PC-9 (cell line): ENCODE measurements around the gene ADARB2. TPM values are rescaled to one million over a fixed set of nuclear protein-coding genes. Genes with fewer than 3 reads are reported as not detected.

Experiments
- BruUV-seq: library from RNA; stranded (reverse); fragments of 400-500 nt; replicated peaks from 2 replicates; lab custom pipeline; 2021; lab: Mats Ljungman, UMichigan
- CTCF ChIA-PET: fragments of 300-600 bp; sonication (Branson Sonifier 250); formaldehyde crosslinking; loops from one replicate; lab custom pipeline; 2022; ENCODE audit warnings: antibody characterized with exemption; lab: Charles Lee
- POLR2A ChIA-PET: fragments of 300-600 bp; sonication (Branson Sonifier 250); formaldehyde crosslinking; loops from one replicate; lab custom pipeline; 2022; ENCODE audit warnings: antibody characterized with exemption; ENCODE audit not compliant: unreplicated experiment; lab: Charles Lee
- DNase-seq, 2 experiments: peaks; one replicate each; pipeline versions ENCODE4 v3.0.0 to v3.0.0-alpha.2; 2015 to 2022; ENCODE audit warnings: mixed read lengths in 1 of 2
- H2AFZ ChIP-seq: fragments of 200-600 bp; sonication (generic); 2 replicates; pipeline ENCODE4 v1.8.1; 2017; ENCODE audit warnings: antibody characterized with exemption
- H3F3A ChIP-seq: fragments of 200-600 bp; sonication (generic); 2 replicates; pipeline ENCODE4 v1.8.1; 2017; ENCODE audit warnings: antibody characterized with exemption, mild to moderate bottlenecking, low read depth; ENCODE audit not compliant: insufficient read depth
- H3K27ac ChIP-seq: fragments of 200-600 bp; sonication (generic); 2 replicates; pipeline ENCODE4 v1.6.1; 2016; ENCODE audit warnings: mixed run types
- H3K27me3 ChIP-seq: fragments of 200-600 bp; sonication (generic); 2 replicates; pipeline ENCODE4 v1.6.1; 2016; ENCODE audit warnings: low read depth, mixed run types; ENCODE audit not compliant: insufficient read depth
- H3K36me3 ChIP-seq: fragments of 200-600 bp; sonication (generic); 2 replicates; pipeline ENCODE4 v1.6.1; 2016; ENCODE audit warnings: low read depth, mixed run types
- H3K4me1 ChIP-seq: fragments of 200-600 bp; sonication (generic); replicated peaks from 2 replicates; pipeline ENCODE4 v1.6.1; 2016; ENCODE audit warnings: mixed run types; ENCODE audit not compliant: insufficient read depth
- H3K4me2 ChIP-seq: fragments of 200-600 bp; sonication (generic); 2 replicates; pipeline ENCODE4 v1.6.1; 2017; ENCODE audit warnings: mixed run types
- H3K4me3 ChIP-seq: fragments of 200-600 bp; sonication (generic); 2 replicates; pipeline ENCODE4 v1.6.1; 2016; ENCODE audit warnings: mixed run types
- H3K79me2 ChIP-seq: fragments of 200-600 bp; sonication (generic); 2 replicates; pipeline ENCODE4 v1.6.1; 2017; ENCODE audit warnings: low read depth, mixed run types
- H3K9me2 ChIP-seq: fragments of 200-600 bp; sonication (generic); 2 replicates; pipeline ENCODE4 v1.8.1; 2017; ENCODE audit warnings: mild to moderate bottlenecking; ENCODE audit not compliant: insufficient read depth
- H3K9me3 ChIP-seq: fragments of 200-600 bp; sonication (generic); 2 replicates; pipeline ENCODE4 v1.8.1; 2016; ENCODE audit warnings: low read depth; ENCODE audit not compliant: insufficient read depth
- H4K20me1 ChIP-seq: fragments of 200-600 bp; sonication (generic); 2 replicates; pipeline ENCODE4 v1.8.1; 2017; ENCODE audit not compliant: insufficient read depth
- CTCF ChIP-seq: fragments of 200-600 bp; sonication (generic); conservative IDR thresholded peaks from 2 replicates; pipeline ENCODE4 v1.6.1; 2017; ENCODE audit warnings: mixed run types, antibody characterized with exemption, mild to moderate bottlenecking, moderate library complexity
- EZH2 ChIP-seq: fragments of 200-600 bp; sonication (generic); IDR thresholded peaks from 2 replicates; pipeline ENCODE4 v1.8.0; 2017; ENCODE audit warnings: antibody characterized with exemption, low read depth
- intact Hi-C: fragments of 100-400 bp; cut with micrococcal nuclease; formaldehyde crosslinking; loops from one replicate; pipeline ENCODE4 v1.10.0; 2022; ENCODE audit not compliant: unreplicated experiment
- total RNA-seq: library from RNA; stranded (reverse); gene quantifications from 2 replicates; pipeline ENCODE4 v1.2.3, GENCODE V29; 2021

The ADARB2 gene
- total RNA-seq, 1 experiment from 2014 or later = not detected

GRCh38 chr10:1381339-1381738 lies 356.0 kb downstream of the ADARB2 start:
- no peak overlapping the region for H3K27ac ChIP-seq
- H3K4me1 ChIP-seq = no peaks in the 10 kb centered on the region
- POLR2A ChIA-PET = no interaction called here
- no peak overlapping the region for H3K4me2 ChIP-seq
- H4K20me1 ChIP-seq = no peaks in the 10 kb centered on the region
- no TSS peak for BruUV-seq
- H3K9me3 ChIP-seq = no peaks in the 10 kb centered on the region
- no peak for DNase-seq
- no peaks in the 10 kb centered on the region for H3K36me3 ChIP-seq
- H3K27me3 ChIP-seq = peaks cover 49% of the 10 kb centered on the region
- H3K9me2 ChIP-seq = no peaks in the 10 kb centered on the region
- no peak overlapping the region for H2AFZ ChIP-seq
- intact Hi-C loops = no loop called here
- H3K4me3 ChIP-seq = no peak overlapping the region
- CTCF ChIA-PET = no interaction called here
- H3K79me2 ChIP-seq = no peaks in the 10 kb centered on the region
- TF ChIP-seq EZH2 (no peak), CTCF (no peak)
- H3F3A ChIP-seq = no peaks in the 10 kb centered on the region

GRCh38 chr10:1380088-1380671 lies 357.1 kb downstream of the ADARB2 start:
- ChIA-PET CTCF (no interaction called here), POLR2A (no interaction called here)
- BruUV-seq = no TSS peak

DNA sequence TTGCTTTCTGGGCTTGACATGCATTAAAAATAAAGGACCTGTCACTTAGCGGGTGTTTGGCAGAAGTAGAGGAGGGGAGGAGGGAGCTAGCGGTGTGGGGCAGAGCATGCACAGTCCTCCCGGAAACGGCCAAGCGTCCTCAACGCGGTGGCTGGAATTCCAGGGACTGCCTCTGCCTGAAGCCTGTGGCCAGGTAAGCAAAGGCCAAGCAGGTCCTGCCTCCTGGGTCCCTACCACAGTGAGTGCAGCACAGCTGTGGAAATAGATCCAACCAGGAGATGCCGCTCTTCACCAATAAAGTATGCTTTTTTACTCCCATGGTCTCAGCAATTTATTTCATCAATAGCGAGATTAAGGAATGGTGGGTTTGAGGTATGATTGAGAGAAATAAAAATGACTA lies 357.7 kb downstream of the ADARB2 start:
- H3K4me2 ChIP-seq = no peak overlapping the region
- no peak overlapping the region for H3K27ac ChIP-seq
- H3K9me2 ChIP-seq = no peaks in the 10 kb centered on the region
- ChIA-PET POLR2A (no interaction called here), CTCF (no interaction called here)
- no TSS peak for BruUV-seq
- peaks cover 44% of the 10 kb centered on the region for H3K27me3 ChIP-seq
- no peaks in the 10 kb centered on the region for H3K79me2 ChIP-seq
- no peak overlapping the region for H2AFZ ChIP-seq
- no peaks in the 10 kb centered on the region for H3K9me3 ChIP-seq
- DNase-seq = no peak
- H3K4me3 ChIP-seq = no peak overlapping the region
- TF ChIP-seq EZH2 (no peak), CTCF (no peak)
- no peaks in the 10 kb centered on the region for H3K36me3 ChIP-seq
- no peaks in the 10 kb centered on the region for H4K20me1 ChIP-seq
- no peaks in the 10 kb centered on the region for H3K4me1 ChIP-seq
- intact Hi-C loops = no loop called here
- H3F3A ChIP-seq = no peaks in the 10 kb centered on the region

More at GRCh38 chr10:1380088-1380671, 357.1 kb downstream of the ADARB2 start:
- Histone ChIP-seq H3K27ac (no peak overlapping the region), H3F3A (no peaks in the 10 kb centered on the region), H3K36me3 (no peaks in the 10 kb centered on the region), H3K9me2 (no peaks in the 10 kb centered on the region), H4K20me1 (no peaks in the 10 kb centered on the region), H3K27me3 (peaks cover 49% of the 10 kb centered on the region), H3K9me3 (no peaks in the 10 kb centered on the region), H3K79me2 (no peaks in the 10 kb centered on the region), H3K4me2 (no peak overlapping the region), H2AFZ (no peak overlapping the region), H3K4me3 (no peak overlapping the region), H3K4me1 (no peaks in the 10 kb centered on the region)
- TF ChIP-seq EZH2 (no peak), CTCF (no peak)
- DNase-seq = no peak
- intact Hi-C loops = no loop called here
